HepG2 (cell line): ENCODE results near the gene RPS6KL1. TPM values are rescaled to one million over a fixed set of nuclear protein-coding genes. Genes with fewer than 3 reads are reported as not detected.

Source experiments
- ARNT2 ChIP-seq: sonication (generic); formaldehyde crosslinking; IDR thresholded peaks from 2 replicates; pipeline ENCODE4 v1.8.0; 2022; ENCODE audit warnings: mild to moderate bottlenecking, low read depth, missing genetic modification reagents, moderate library complexity
- ATM ChIP-seq: fragments of 450-650 bp; IDR thresholded peaks from 2 replicates; pipeline ENCODE4 v1.7.1; 2017; ENCODE audit warnings: mild to moderate bottlenecking, borderline replicate concordance
- GRHL1 ChIP-seq: sonication (generic); formaldehyde crosslinking; conservative IDR thresholded peaks from 2 replicates; pipeline ENCODE4 v1.8.0; 2022; ENCODE audit warnings: missing genetic modification reagents
- NFE2 ChIP-seq: sonication (generic); formaldehyde crosslinking; IDR thresholded peaks from 2 replicates; pipeline ENCODE4 v1.4.0; 2020; ENCODE audit warnings: missing genetic modification reagents
- TEAD2 ChIP-seq: sonication (generic); formaldehyde crosslinking; IDR thresholded peaks from 2 replicates; pipeline ENCODE4 v1.9.0; 2021; ENCODE audit warnings: missing genetic modification reagents
- TGIF2 ChIP-seq: IDR thresholded peaks from 2 replicates; pipeline ENCODE4 v1.6.1; 2016; ENCODE audit warnings: control low read depth, missing compliant biosample characterization
- ZNF18 ChIP-seq: sonication (generic); formaldehyde crosslinking; IDR thresholded peaks from 2 replicates; pipeline ENCODE4 v1.8.0; 2022; ENCODE audit warnings: mild to moderate bottlenecking, missing genetic modification reagents; ENCODE audit not compliant: insufficient replicate concordance
- ZNF318 ChIP-seq: sonication (generic); formaldehyde crosslinking; IDR thresholded peaks from 2 replicates; pipeline ENCODE4 v1.4.0; 2020; ENCODE audit warnings: mild to moderate bottlenecking, missing genetic modification reagents
- polyA plus RNA-seq, 8 experiments: library from polyadenylated mRNA; depleted of rRNA in 3 of 8; stranded (reverse) in 7 of 8; unstranded in 1 of 8; fragments of >200 nt; fragmentation: Illumina TruSeq in 4 of 8; extraction: Trizol in 4 of 8; gene quantifications; 2 replicates each; pipeline versions ENCODE4 v1.2.1 to v1.2.3, GENCODE V29; 2011 to 2016; ENCODE audit warnings: low read depth in 4 of 8, missing spikeins in 1 of 8, mixed read lengths in 1 of 8; ENCODE audit not compliant: insufficient read depth in 1 of 8
- total RNA-seq, 5 experiments: library from RNA; depleted of rRNA; stranded (reverse); fragments of >200 nt; fragmentation: Illumina TruSeq; extraction: Trizol; gene quantifications; 2 replicates each; pipeline ENCODE4 v1.2.3, GENCODE V29; 2016; ENCODE audit warnings: low read depth in 1 of 5
- TF ChIP-seq, protein P1 (sequence below): sonication (generic); formaldehyde crosslinking; IDR thresholded peaks from 2 replicates; pipeline ENCODE4 v1.4.0; 2020; ENCODE audit warnings: missing genetic modification reagents, borderline replicate concordance
- TF ChIP-seq, protein P2 (sequence below): sonication (generic); formaldehyde crosslinking; IDR thresholded peaks from 2 replicates; pipeline ENCODE4 v1.9.0; 2021; ENCODE audit warnings: missing genetic modification reagents, mild to moderate bottlenecking, borderline replicate concordance

The RPS6KL1 gene
- total and polyA plus RNA-seq, 2 of the 13 experiments (the other 11 are each of a cell fraction or from before 2014, with no cell fraction given), result 6.5 to 11.5 TPM

DNA sequence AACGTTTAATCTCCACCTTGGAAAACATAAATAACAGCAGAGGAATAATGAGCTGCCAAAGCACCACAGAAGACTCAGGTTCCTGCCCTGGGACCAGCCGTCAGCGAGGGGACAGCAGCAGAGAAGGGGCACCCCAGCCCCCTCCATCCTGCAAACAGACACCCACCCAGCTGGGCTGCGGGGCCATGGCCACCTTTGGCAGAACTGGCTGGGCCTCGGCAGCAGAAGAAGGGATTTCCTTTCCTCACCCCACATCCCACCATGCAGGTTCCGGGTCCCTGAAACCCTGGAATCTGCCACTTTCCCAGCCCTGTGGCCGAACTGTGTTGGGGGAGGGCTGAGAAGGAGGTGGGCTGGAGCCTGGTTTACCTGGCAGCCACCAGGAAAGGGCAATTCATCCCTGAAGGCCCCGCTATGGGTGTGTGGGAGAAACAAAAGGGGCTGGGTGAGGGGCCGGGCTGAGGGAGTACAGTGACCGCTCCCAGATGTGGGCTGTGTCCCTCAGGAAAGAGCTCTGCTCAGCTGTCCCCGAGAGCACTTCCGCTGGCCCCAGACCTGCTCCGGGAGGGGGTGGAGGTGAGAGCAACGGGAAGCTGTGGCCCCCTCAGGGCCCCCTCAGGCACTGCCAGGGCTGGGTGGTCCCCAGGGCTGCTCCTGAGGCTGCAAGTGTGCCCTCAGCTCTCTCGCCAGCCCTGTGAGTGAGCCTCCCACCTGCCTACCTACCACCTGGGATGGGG lies 28.6 kb upstream of the RPS6KL1 start (continued):
- TF ChIP-seq ZNF18 (no peak), NFE2 (CRISPR knock-in tag) (no peak), ATM (no peak), TEAD2 (CRISPR knock-in tag) (no peak), ZNF318 (no peak), GRHL1 (CRISPR knock-in tag) (no peak), TGIF2 (CRISPR knock-in tag) (peak; percentile 73; the same call in 1 of the 2 replicates), ARNT2 (no peak)
- TF ChIP-seq, protein P1, sequence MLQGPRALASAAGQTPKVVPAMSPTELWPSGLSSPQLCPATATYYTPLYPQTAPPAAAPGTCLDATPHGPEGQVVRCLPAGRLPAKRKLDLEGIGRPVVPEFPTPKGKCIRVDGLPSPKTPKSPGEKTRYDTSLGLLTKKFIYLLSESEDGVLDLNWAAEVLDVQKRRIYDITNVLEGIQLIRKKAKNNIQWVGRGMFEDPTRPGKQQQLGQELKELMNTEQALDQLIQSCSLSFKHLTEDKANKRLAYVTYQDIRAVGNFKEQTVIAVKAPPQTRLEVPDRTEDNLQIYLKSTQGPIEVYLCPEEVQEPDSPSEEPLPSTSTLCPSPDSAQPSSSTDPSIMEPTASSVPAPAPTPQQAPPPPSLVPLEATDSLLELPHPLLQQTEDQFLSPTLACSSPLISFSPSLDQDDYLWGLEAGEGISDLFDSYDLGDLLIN, result no peak
- TF ChIP-seq, protein P2, sequence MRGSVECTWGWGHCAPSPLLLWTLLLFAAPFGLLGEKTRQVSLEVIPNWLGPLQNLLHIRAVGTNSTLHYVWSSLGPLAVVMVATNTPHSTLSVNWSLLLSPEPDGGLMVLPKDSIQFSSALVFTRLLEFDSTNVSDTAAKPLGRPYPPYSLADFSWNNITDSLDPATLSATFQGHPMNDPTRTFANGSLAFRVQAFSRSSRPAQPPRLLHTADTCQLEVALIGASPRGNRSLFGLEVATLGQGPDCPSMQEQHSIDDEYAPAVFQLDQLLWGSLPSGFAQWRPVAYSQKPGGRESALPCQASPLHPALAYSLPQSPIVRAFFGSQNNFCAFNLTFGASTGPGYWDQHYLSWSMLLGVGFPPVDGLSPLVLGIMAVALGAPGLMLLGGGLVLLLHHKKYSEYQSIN, result no peak
